Left lung (tissue), 10 donors: ENCODE data around the gene LRRC70. TPM values are rescaled to one million over a fixed set of nuclear protein-coding genes. Genes with fewer than 3 reads are reported as not detected.
"Not testable (repeated sequence)": the region's sequence is repeated elsewhere in the genome, so short reads cannot be mapped to it uniquely, and the experiment has no call there.

Experiments
- ATAC-seq: fragments of 200-7000 bp; cut with Tn5 transposase; one replicate; pipeline ENCODE4 v1.9.1; 2020; ENCODE audit warnings: moderate library complexity
- DNase-seq, 4 donors: peaks; one replicate each; pipeline ENCODE4 v3.0.0-alpha.2; 2013 to 2020
- H3K27ac ChIP-seq, 2 donors: fragments of 200-600 bp; sonication (generic) in 1 of 2; one replicate each; pipeline versions ENCODE4 v1.5.0 to v1.8.0; 2020 to 2021
- H3K27me3 ChIP-seq, 2 donors: fragments of 200-600 bp; sonication (generic) in 1 of 2; one replicate each; pipeline versions ENCODE4 v1.5.0 to v1.8.0; 2020 to 2021
- H3K36me3 ChIP-seq, 2 donors: fragments of 200-600 bp; sonication (generic) in 1 of 2; one replicate each; pipeline versions ENCODE4 v1.5.0 to v1.8.0; 2020 to 2021
- H3K4me1 ChIP-seq, 2 donors: fragments of 200-600 bp; one replicate each; pipeline ENCODE4 v1.8.0; 2021
- H3K4me3 ChIP-seq, 2 donors: fragments of 200-600 bp; sonication (generic) in 1 of 2; one replicate each; pipeline versions ENCODE4 v1.5.0 to v1.8.0; 2020 to 2021; ENCODE audit warnings: mild to moderate bottlenecking in 1 of 2
- H3K9me3 ChIP-seq, 2 donors: fragments of 200-600 bp; sonication (generic) in 1 of 2; one replicate each; pipeline versions ENCODE4 v1.5.0 to v1.8.0; 2020 to 2021
- CTCF ChIP-seq, 2 donors: fragments of 200-600 bp; sonication (generic) in 1 of 2; IDR thresholded peaks; one replicate each; pipeline versions ENCODE4 v1.5.0 to v1.8.0; 2021; ENCODE audit warnings: antibody characterized with exemption in 2 of 2
- intact Hi-C, 2 donors: fragments of 100-400 bp; cut with DNase I; formaldehyde crosslinking; loops; one replicate each; pipeline versions ENCODE4 v1.11.2 to v1.14.2; 2022
- polyA plus RNA-seq, 6 donors: library from polyadenylated mRNA; unstranded; fragments of 120-200 nt; gene quantifications; one replicate each; pipeline ENCODE4 v1.2.1, GENCODE V29; 2013; ENCODE audit not compliant: insufficient read length in 6 of 6
- total RNA-seq, 2 donors: library from RNA; stranded (reverse); fragmentation: NEBNext Ultra II Directional; extraction: Animal tissue kit (Norgen Biotek cat#: 25700); gene quantifications; one replicate each; pipeline ENCODE4 v1.2.1, GENCODE V29; 2021
- donor health status: DM: no; HTN: yes; CAD: no.
- donor health status: DM: no; HTN: no; CAD: no.

The LRRC70 gene
- total and polyA plus RNA-seq, 8 donors = 1.1 to 11.8 (median 7.7) TPM

GRCh38 chr5:62620761-62621160, 42.1 kb downstream of the LRRC70 start:
- TF ChIP-seq CTCF (IDR thresholded peaks at IDR 0.05) = no peak
- intact Hi-C loops = no loop called here
- no peak for DNase-seq

GRCh38 chr5:62621280-62621679, 42.7 kb downstream of the LRRC70 start:
- ATAC-seq = no peak
- Histone ChIP-seq H3K4me3 (no peak overlapping the region), H3K27me3 (no peaks in the 10 kb centered on the region), H3K27ac (no peak overlapping the region), H3K4me1 (no peaks in the 10 kb centered on the region), H3K9me3 (no peaks in the 10 kb centered on the region), H3K36me3 (no peaks in the 10 kb centered on the region)
- no peak for DNase-seq
- intact Hi-C loops = no loop called here
- no peak for TF ChIP-seq CTCF (IDR thresholded peaks at IDR 0.05)

More at GRCh38 chr5:62620761-62621160, 42.1 kb downstream of the LRRC70 start:
- Histone ChIP-seq H3K4me1 (no peaks in the 10 kb centered on the region), H3K27ac (no peak overlapping the region), H3K4me3 (no peak overlapping the region), H3K9me3 (no peaks in the 10 kb centered on the region), H3K36me3 (no peaks in the 10 kb centered on the region), H3K27me3 (no peaks in the 10 kb centered on the region)
- no peak for ATAC-seq

GRCh38 chr5:62623271-62623670, 44.7 kb downstream of the LRRC70 start:
- no peak for TF ChIP-seq CTCF (IDR thresholded peaks at IDR 0.05)
- no peak for ATAC-seq

GRCh38 chr5:62624436-62624835, 45.8 kb downstream of the LRRC70 start:
- H3K27ac ChIP-seq, H3K9me3 ChIP-seq, DNase-seq, H3K27me3 ChIP-seq, H3K4me3 ChIP-seq, H3K4me1 ChIP-seq, ATAC-seq, intact Hi-C loops: not testable (repeated sequence)
- peaks cover 0 to 12% of the 10 kb centered on the region in 2 donors for H3K36me3 ChIP-seq

More at GRCh38 chr5:62623271-62623670, 44.7 kb downstream of the LRRC70 start:
- H3K9me3 ChIP-seq = no peaks in the 10 kb centered on the region
- H3K4me3 ChIP-seq = no peak overlapping the region
- H3K4me1 ChIP-seq = no peaks in the 10 kb centered on the region
- no peak overlapping the region for H3K27ac ChIP-seq
- H3K27me3 ChIP-seq = no peaks in the 10 kb centered on the region
- intact Hi-C loops = no loop called here
- DNase-seq = no peak
- H3K36me3 ChIP-seq = peaks cover 0 to 8% of the 10 kb centered on the region in 2 donors

- DNase-seq = no peak
- H3K36me3 ChIP-seq = peaks cover 0 to 19% of the 10 kb centered on the region in 2 donors
- no peak for ATAC-seq
- intact Hi-C loops = no loop called here
- no peak for TF ChIP-seq CTCF (IDR thresholded peaks at IDR 0.05)
- H3K4me3 ChIP-seq = no peak overlapping the region
- no peaks in the 10 kb centered on the region for H3K27me3 ChIP-seq
- H3K27ac ChIP-seq = no peak overlapping the region
- H3K4me1 ChIP-seq = no peaks in the 10 kb centered on the region
- H3K9me3 ChIP-seq = no peaks in the 10 kb centered on the region
These were observed 47.9 kb downstream of the LRRC70 start for GRCh38 chr5:62626534-62626933.

GRCh38 chr5:62627121-62627520, 48.5 kb downstream of the LRRC70 start:
- ATAC-seq = no peak
- Histone ChIP-seq H3K36me3 (peaks cover 0 to 19% of the 10 kb centered on the region in 2 donors), H3K9me3 (no peaks in the 10 kb centered on the region), H3K4me3 (no peak overlapping the region), H3K4me1 (no peaks in the 10 kb centered on the region), H3K27ac (no peak overlapping the region), H3K27me3 (no peaks in the 10 kb centered on the region)
- no peak for TF ChIP-seq CTCF (IDR thresholded peaks at IDR 0.05)
- DNase-seq = no peak
- intact Hi-C loops = no loop called here
